HG03060 (cell line): ENCODE measurements around the gene TCF23.
"Not testable (repeated sequence)": the region's sequence is repeated elsewhere in the genome, so short reads cannot be mapped to it uniquely, and the experiment has no call there.

ENCODE experiments used
- ATAC-seq: cut with Tn5 transposase; IDR thresholded peaks from one replicate; pipeline ENCODE4 v1.9.1; 2021; ENCODE audit warnings: low read depth, moderate number of reproducible peaks; ENCODE audit not compliant: unreplicated experiment

The TCF23 gene

DNA sequence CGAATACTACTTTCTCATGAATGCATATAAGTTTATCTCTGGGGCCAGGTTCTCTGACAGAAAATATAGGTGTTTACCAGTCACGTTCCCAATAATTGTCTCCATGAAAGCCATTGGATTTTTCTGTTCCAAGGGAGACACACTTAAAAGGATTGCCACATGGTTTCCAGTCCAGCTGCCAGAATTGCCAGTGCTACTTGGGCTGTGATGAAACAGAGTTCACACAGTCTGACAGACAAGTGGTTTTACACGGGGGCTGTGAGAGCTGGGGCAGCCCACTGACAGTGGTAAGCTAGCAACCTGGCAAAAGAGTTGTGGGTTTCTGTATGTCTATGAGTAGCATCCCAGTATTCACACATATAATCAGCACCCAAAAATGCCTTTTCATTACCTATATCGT, 35.3 kb downstream of the TCF23 start:
- no peak for ATAC-seq

DNA sequence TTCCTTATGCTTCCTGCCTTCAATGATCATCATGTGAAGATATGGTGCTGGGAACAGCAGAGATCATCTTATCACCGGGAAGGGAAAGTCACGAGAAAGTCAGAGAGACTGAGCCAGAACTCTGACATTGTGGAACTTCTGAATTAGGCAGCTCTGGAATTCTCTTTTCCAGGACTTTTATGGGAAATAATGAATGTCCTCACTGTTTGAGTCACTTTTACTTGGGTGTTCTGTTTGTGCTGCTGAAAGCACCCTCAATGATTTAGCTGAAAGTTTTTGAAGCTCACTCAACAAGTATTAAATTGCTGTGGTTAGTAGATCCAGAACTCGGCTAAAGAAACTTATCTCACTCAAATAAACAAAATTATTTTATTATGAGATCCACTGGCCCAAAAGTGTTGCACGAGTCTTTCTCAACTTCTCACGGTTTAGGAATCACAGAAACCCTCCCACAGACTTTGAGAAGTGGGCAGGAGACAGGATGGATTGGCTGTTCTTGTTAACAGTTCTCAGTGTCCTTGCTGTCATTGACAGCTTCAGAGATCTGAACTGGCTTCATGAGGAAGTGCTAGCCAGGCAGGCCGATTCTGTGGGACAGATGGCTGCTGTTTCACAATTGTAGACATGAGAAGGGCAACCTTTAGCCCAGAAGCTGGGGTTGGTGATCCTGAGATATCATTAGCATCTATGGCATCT, 36.7 kb downstream of the TCF23 start:
- ATAC-seq: no peak

DNA sequence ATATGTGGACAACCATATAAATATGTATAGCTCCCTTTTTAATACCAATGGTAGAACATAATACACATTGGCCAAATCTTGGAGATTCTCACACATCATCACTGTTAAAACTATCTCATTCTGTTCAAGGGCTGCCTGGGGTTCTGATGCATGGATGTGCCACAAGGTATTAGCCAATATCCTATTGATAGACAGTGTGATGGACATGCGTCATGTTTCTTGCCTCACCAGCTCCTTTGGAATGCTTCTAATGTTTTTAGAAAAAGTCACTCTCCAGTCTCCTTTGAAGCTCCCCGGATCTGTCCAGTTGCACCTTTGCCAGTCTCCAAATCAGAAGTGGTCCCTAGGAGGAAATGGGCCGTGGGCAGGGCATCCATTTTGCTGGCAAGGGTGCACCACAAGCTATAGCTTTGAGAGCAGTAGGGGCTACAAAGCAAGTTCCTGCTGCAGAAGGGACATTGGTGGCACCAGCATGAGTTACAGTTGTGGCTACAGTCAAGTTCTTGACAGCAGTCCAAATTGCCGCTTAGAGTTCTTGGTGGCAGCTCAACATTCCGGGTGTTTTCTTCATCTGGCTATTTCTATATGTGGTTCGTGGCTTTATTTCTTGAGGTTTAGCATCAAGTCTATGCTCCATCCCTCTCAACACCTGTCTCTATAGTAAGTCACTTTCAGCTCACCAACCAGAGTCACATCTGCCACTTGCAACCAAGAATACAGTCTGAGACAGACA, 38.0 kb downstream of the TCF23 start:
- no peak for ATAC-seq

DNA sequence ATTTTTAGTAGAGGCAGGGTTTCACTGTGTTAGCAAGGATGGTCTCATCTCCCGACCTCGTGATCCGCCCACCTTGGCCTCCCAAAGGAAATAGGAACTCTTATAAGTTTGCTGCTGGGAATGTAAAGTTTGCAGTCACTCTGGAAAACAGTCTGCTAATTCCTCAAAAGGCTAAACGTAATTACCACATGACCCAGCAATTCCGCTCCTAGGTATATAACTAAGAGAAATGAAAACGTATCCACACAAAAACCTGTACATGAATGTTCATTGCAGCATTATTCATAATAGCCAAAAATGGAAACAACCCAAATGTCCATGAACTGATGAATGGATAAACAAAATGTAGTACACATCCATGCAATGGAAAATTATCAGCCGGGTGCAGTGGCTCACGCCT, 41.2 kb downstream of the TCF23 start:
- ATAC-seq: no peak

DNA sequence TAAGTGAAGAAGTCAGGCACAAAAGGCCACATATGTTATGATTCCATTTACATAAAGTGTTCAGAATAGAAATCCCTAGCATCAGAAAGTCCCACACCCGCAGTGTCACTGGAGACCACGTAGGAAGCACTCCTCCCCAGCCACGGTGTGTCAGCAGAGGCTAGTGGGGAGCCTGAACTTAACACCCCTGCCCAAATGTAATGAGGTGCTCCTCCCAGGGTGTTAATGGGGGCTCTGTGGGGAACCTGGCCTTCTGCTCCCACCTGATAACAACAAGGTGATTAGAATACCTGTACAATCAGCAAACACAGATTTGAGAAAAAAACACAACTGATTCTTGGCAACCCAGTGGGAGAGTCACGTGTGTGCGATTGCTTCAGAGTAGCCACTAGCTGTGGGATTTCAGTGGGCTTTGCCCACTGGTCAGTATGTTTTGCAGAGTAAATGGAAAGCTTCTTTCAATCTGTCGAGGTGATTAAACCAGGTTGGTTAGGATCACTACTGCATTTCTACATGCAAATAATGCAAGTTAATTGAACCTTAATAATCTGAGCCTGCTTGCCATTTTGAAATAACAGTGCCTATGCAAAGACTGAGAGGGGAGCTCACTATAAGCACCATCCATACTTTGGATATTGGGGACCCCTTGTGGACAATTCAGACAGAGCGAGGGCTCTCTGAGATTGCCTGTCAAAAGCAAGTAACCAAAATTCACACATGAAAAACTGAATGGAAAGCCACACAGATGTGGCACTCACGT, 42.4 kb downstream of the TCF23 start:
- ATAC-seq: no peak

DNA sequence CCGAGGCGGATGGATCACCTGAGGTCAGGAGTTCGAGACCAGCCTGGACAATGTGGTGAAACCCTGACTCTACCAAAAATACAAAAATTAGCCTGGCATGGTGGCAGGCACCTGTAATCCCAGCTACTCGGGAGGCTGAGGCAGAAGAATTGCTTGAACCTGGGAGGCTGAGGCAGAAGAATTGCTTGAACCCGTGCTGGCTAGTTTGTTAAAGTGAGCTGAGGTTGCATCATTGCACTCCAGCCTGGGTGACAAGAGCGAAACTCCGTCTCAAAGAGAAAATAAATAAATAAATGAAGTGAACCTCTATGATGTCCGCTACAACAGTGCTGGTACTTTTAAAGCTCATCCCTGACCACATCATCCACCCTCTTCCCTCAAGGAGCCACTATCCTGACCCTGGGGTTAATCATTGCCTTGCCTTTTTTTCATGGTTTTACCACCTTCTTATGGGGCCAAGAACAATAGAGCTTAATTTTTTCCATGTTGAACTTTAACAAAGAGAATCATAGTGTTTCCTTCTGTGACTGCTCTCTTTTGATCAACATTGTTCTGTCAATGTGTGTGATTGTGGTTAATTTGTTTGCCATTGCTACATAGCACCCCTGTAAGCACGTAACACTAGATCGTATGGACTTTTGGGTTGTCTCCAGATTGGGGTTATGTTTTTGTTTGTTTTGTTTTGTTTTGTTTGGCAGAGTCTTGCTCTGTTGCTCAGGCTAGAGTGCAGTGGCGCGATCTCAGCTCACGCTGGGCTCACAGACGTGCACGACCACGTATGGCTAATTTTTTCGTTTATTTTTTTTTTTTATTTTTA, 45.9 kb downstream of the TCF23 start:
- ATAC-seq: no peak

DNA sequence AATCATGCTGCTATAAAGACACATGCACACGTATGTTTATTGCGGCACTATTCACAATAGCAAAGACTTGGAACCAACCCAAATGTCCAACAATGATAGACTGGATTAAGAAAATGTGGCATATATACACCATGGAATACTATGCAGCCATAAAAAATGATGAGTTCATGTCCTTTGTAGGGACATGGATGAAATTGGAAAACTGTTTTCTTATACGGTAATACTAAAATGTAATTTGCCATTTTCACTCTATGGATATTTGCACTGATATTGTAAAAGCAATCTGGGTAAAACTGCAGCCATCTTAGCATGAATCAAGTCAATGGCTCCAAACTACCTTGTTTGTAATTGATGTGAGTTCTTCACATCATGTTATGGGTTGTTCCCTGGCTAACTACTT, 47.0 kb downstream of the TCF23 start:
- not testable (repeated sequence) for ATAC-seq

DNA sequence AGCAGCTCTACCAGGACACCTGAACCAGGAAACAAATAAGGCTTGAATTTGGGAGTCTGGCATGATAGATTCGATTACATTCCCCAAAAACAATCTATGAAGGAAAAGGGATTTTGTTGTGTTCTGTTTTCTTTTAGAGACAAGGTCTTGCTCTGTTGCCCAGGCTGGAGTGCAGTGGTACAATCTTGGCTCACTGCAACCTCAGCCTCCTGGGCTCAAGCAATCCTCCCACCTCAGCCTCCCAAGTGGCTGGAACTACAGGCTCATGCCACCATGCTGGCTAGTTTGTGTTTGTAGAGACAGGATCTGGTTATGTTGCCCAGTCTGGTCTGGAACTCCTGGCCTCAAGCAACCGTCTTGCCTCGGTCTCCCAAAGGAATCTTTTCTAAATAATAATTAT, 49.3 kb downstream of the TCF23 start:
- ATAC-seq: not testable (repeated sequence)

DNA sequence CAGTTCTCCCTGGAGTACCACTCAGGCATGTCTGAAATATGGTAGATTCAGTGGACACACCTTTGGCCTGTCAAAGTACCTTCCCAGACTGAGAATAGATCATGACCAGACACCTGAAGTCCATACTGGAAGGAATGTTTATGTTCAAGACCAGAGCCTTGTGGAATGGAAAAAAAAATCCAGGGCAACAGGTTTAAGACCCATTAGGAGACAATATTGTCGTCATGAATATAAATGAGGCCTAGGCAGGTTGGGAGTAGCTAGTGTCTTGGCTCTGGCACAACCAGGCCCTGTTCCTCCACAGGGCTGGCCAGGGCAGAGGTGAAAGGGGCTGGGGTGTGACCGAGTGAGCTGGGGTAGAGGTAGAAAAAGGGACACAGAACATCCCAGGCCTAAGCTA, 49.8 kb downstream of the TCF23 start:
- no peak for ATAC-seq

DNA sequence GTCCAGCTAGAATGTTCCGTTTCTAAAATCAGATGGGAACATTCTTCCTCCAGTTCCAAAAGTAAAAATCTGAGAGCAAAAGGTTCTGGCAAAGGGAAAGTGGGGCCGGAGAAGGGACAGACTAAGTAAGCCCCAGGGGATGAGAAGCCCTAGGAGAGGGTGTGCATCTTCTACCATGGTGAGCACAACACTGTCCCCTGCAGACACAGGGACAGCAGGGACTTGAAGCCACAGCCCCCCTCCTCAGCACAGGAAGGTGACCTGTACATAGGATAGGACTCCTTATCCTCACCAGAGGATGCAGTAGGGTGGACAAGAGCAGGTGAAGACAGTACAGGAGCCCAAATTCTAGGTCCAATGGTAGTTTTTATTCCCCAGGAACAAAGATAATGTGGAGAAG, 50.4 kb downstream of the TCF23 start:
- ATAC-seq: no peak

DNA sequence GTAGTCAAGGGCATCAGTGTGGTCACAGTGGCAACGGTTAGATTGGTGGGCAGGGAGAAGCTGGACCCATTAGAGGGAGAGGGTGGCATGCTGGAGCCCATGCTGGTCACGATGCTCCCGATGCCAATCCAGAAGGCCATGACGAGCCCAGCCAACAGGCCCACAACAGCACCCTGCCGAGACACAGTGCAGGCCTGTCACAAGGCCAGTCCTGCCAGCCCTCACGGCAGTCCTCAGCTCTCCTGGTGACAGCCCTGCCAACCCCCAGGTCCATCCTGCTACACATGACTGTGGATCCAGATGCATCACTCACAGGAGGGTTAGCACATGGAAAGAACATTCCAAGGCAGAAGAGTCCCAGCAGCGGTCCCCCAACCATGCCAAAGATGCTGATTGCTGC, 52.9 kb downstream of the TCF23 start:
- ATAC-seq: no peak

DNA sequence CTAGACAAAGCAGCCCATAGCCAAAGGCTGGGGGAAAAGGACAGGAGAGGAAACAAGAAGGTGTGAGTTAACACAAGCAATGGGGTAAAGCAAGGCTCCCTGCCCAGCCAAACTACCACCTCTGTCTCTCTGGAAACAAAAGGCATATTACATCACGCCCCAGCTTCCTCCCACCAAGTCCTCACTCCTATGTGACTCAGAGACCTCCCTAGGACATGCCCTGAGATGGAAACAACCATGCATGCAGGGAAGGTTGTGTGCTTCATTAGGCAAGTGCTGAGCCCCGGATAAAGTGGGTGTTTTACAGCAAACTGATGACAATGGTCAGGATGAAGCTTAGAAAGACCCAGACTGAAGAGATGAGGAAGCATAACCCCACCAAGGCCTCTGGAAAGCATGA, 54.0 kb downstream of the TCF23 start:
- ATAC-seq: no peak

DNA sequence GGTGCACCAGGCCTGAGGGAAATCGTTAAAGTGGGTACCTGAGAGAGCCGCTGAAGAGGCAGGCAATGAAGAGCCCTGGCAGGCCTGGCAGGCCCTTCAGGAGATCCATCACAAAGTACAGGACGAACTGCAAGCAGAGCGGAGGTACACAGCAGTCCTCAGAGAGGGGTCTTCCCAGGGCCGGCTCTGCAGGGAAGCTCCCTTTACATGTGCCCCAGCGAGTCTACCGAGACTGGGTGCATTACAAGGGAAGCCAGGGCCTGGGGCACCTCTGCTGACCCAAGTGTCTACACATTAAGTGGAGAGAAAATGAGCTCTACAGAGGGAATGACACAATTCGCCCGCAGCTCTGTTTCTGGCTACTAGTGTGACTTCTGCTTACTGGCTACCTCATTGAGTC, 54.9 kb downstream of the TCF23 start:
- ATAC-seq: no peak

DNA sequence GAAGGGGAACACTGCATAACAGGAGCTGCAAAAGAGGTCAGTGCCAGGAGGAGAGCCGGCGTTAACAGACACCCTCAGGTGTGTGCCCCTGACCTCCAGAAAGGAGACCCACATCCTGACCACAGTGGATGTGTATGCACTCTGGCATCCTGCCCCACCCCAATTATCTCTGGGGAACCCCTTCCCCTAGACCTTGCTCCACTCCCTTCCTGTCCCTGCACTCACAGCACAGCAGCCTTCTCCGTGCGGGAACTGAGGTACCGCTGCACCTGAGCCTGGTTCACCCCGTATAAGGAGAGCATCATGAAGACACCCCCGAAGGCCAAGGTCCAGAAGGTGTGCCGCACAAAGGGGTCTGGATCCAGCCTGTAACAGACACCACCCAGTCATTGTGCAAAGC, 55.8 kb downstream of the TCF23 start:
- ATAC-seq: no peak

DNA sequence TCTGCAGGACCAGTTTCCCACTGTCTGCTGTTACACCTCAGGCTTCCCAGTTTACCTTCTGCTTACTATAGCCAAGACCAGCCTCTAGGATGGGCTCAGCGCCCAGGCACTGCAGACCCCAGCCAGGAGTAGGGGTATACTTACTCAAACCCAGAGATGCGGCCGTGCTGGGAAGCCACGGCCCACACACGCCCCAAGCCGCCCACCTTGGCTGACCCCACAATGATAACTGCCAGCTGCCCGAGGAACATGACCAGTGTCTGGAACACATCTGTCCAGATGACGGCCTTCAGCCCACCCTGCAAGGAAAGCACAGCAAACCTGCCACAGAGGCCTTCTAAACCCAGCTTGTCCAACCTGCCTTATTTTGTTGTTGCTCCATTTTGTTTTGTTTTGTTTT, 56.4 kb downstream of the TCF23 start:
- ATAC-seq: no peak

DNA sequence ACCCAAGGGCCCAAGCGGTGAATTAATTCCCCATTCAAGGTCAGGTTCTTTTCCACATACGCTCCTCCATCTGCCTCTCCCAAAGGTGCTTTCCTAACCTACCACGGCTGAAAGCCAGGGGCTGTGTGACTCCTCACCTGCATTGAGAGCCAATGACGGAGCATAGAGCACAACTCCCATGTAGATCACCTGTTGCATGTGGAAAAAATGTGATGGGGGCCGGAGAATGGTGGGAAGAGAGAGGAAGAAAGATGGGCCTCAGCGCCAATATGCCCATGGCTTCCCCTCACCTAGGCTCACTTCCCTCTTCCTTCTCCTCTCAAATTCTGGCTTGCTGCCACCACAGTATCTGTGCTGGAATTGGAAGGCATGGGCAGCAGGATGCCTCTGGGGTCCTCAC, 57.5 kb downstream of the TCF23 start:
- ATAC-seq: no peak
